Measurements from ENCODE around the gene SGCE. TPM values are rescaled to one million over a fixed set of nuclear protein-coding genes. Genes with fewer than 3 reads are reported as not detected.

Gene SGCE
- total RNA-seq, 1 experiment from 2014 or later, result 30.4 TPM

GRCh38 chr7:94632338-94633013 is 23.5 kb downstream of the SGCE start:
- ATAC-seq, result peak; percentile 98
- TF ChIP-seq CTCF (conservative IDR thresholded peaks at IDR 0.05; ENCODE audit: low read depth, low read length) (no peak), EZH2 (IDR thresholded peaks at IDR 0.05; ENCODE audit: low read length, unreplicated experiment) (no peak), EZH2phosphoT487 (IDR thresholded peaks at IDR 0.05; ENCODE audit: borderline replicate concordance, low read length) (no peak)
- H3K79me2 ChIP-seq (ENCODE audit: low read length), result peaks cover 22% of the 10 kb centered on the region; the same call in 1 of the 2 replicates
- intact Hi-C loops (cut with micrococcal nuclease), result loop anchor here (1.0 kb wide), 2 partner anchors 12 to 52 kb away; no protein-coding TSS in a partner anchor
- H3K36me3 ChIP-seq (ENCODE audit: low read depth, low read length), result no peaks in the 10 kb centered on the region
- ChIA-PET CTCF (interaction anchor here (0.5 to 1.0 kb wide), 3 partner anchors 12 to 26 kb away, joined by 3 to 6 read pairs (median 3); partner anchors contain the start of gene SGCE), POLR2A (ENCODE audit: unreplicated experiment) (interaction anchor here (0.6 kb wide), 2 partner anchors 14 to 25 kb away, joined by 4 read pairs; no protein-coding TSS in a partner anchor)
- peak overlapping the region; percentile 41; the same call in 1 of the 2 replicates for H3K4me3 ChIP-seq (ENCODE audit: low read length)
- no peaks in the 10 kb centered on the region for H4K20me1 ChIP-seq (ENCODE audit: low read length)
- no peaks in the 10 kb centered on the region for H3F3A ChIP-seq (ENCODE audit: low read length, unreplicated experiment)
- peak overlapping the region; percentile 75 for H3K4me2 ChIP-seq (ENCODE audit: low read length)
- H3K27ac ChIP-seq (ENCODE audit: low read length), result peak overlapping the region; percentile 62
- peak; percentile 86 for DNase-seq
- peaks cover 20% of the 10 kb centered on the region for H3K4me1 ChIP-seq (ENCODE audit: insufficient read depth, low read length)
- no TSS peak for BruUV-seq (replicated peaks)
- H3K27me3 ChIP-seq (ENCODE audit: low read length), result no peaks in the 10 kb centered on the region
- H3K9me3 ChIP-seq (ENCODE audit: low read length), result no peaks in the 10 kb centered on the region
- H2AFZ ChIP-seq (ENCODE audit: low read length), result no peak overlapping the region
- peak overlapping the region; percentile 23; the same call in 1 of the 2 replicates for H3K9ac ChIP-seq (ENCODE audit: low read length)
- H3K9me2 ChIP-seq (replicated peaks; ENCODE audit: low read length), result no peaks in the 10 kb centered on the region

GRCh38 chr7:94630855-94631254 is 25.1 kb downstream of the SGCE start:
- CTCF ChIA-PET, result no interaction called here

More at GRCh38 chr7:94630855-94631254, 25.1 kb downstream of the SGCE start:
- Histone ChIP-seq H3K36me3 (ENCODE audit: low read depth, low read length) (no peaks in the 10 kb centered on the region), H3F3A (ENCODE audit: low read length, unreplicated experiment) (no peaks in the 10 kb centered on the region), H3K27me3 (ENCODE audit: low read length) (no peaks in the 10 kb centered on the region), H3K4me1 (ENCODE audit: insufficient read depth, low read length) (peaks cover 20% of the 10 kb centered on the region), H2AFZ (ENCODE audit: low read length) (no peak overlapping the region), H3K9ac (ENCODE audit: low read length) (no peak overlapping the region), H3K27ac (ENCODE audit: low read length) (no peak overlapping the region), H3K79me2 (ENCODE audit: low read length) (peaks cover 22% of the 10 kb centered on the region; the same call in 1 of the 2 replicates), H3K9me2 (replicated peaks; ENCODE audit: low read length) (no peaks in the 10 kb centered on the region), H3K4me3 (ENCODE audit: low read length) (no peak overlapping the region), H3K4me2 (ENCODE audit: low read length) (no peak overlapping the region), H4K20me1 (ENCODE audit: low read length) (no peaks in the 10 kb centered on the region), H3K9me3 (ENCODE audit: low read length) (no peaks in the 10 kb centered on the region)
- BruUV-seq (replicated peaks), result no TSS peak
- POLR2A ChIA-PET (ENCODE audit: unreplicated experiment), result no interaction called here
- ATAC-seq, result no peak
- intact Hi-C loops (cut with micrococcal nuclease), result no loop called here
- TF ChIP-seq EZH2 (IDR thresholded peaks at IDR 0.05; ENCODE audit: low read length, unreplicated experiment) (no peak), CTCF (conservative IDR thresholded peaks at IDR 0.05; ENCODE audit: low read depth, low read length) (no peak), EZH2phosphoT487 (IDR thresholded peaks at IDR 0.05; ENCODE audit: borderline replicate concordance, low read length) (no peak)
- DNase-seq, result no peak
